Central memory CD8-positive, alpha-beta T cell (primary cell): Measurements from ENCODE around the gene DMRT1.

Experiments used
- ATAC-seq: fragments of 150-1000 bp; cut with Tn5 transposase; replicated peaks from 2 replicates; pipeline ENCODE4 v1.10.0; 2022; ENCODE audit warnings: mild to moderate bottlenecking, moderate FRiP score, moderate number of reproducible peaks; ENCODE audit not compliant: poor library complexity, severe bottlenecking; ENCODE audit errors: extremely low read depth
- DNase-seq, 2 donors: peaks; one replicate each; pipeline ENCODE4 v3.0.0; 2021; ENCODE audit warnings: low spot score in 2 of 2
- H3K27ac Mint-ChIP-seq: one replicate; pipeline ENCODE4 v1.8.0; 2022; ENCODE audit warnings: low read depth, mild to moderate bottlenecking, moderate library complexity, mixed read lengths
- H3K27me3 Mint-ChIP-seq: one replicate; pipeline ENCODE4 v1.8.0; 2022; ENCODE audit warnings: mixed read lengths
- H3K36me3 Mint-ChIP-seq: one replicate; pipeline ENCODE4 v1.8.0; 2022; ENCODE audit warnings: mild to moderate bottlenecking, moderate library complexity, mixed read lengths; ENCODE audit not compliant: insufficient read depth
- H3K4me1 Mint-ChIP-seq: one replicate; pipeline ENCODE4 v1.8.0; 2022; ENCODE audit warnings: mixed read lengths
- H3K4me3 Mint-ChIP-seq: one replicate; pipeline ENCODE4 v1.8.0; 2022; ENCODE audit warnings: mild to moderate bottlenecking, moderate library complexity, mixed read lengths
- H3K9me3 Mint-ChIP-seq: one replicate; pipeline ENCODE4 v1.8.0; 2022; ENCODE audit warnings: mixed read lengths

Gene DMRT1

DNA sequence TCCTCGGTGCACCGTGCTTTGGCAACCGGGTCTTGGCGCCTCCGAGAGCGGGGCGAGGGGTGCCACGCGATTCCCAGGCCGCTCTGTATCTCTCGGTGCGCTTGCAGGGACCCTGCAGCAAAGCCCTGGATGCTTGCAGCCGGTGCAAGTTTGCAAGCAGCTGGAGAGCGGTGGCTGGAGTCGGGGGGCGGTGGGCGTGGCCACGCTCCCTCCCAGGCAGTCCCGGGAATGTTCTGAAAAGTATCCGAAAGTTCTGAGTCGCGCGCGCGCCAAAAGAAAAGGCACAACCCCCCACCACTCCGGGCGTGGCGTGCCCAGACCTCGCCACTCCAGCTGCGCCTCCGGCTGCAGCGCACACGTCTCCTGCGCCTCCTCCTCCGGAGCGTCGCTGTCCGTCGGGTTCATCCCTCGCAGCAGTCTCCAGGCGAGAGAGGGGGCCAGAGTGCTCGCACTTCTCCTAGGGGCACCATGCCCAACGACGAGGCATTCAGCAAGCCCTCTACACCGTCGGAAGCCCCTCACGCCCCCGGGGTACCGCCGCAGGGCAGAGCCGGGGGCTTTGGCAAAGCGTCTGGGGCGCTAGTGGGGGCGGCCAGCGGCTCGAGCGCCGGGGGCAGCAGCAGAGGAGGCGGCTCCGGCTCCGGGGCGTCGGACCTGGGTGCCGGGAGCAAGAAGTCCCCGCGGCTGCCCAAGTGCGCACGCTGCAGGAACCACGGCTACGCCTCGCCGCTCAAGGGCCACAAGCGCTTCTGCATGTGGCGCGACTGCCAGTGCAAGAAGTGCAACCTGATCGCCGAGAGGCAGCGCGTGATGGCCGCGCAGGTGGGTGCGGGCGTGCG lies at the start of gene DMRT1:
TSS of gene DMRT1 (plus strand) at position 327 of the 839 bp plus-strand sequence. CDS start at position 469, 142 bp downstream.
- no peak for ATAC-seq
- no peak within 1 kb of the TSS for H3K27ac Mint-ChIP-seq
- no peaks in the 10 kb centered on the region for H3K4me1 Mint-ChIP-seq
- peaks cover 56% of the 10 kb centered on the region for H3K27me3 Mint-ChIP-seq
- peaks cover 3% of the 10 kb centered on the region for H3K36me3 Mint-ChIP-seq
- DNase-seq: no peak
- no peak within 1 kb of the TSS for H3K4me3 Mint-ChIP-seq
- H3K9me3 Mint-ChIP-seq: no peaks in the 10 kb centered on the region

DNA sequence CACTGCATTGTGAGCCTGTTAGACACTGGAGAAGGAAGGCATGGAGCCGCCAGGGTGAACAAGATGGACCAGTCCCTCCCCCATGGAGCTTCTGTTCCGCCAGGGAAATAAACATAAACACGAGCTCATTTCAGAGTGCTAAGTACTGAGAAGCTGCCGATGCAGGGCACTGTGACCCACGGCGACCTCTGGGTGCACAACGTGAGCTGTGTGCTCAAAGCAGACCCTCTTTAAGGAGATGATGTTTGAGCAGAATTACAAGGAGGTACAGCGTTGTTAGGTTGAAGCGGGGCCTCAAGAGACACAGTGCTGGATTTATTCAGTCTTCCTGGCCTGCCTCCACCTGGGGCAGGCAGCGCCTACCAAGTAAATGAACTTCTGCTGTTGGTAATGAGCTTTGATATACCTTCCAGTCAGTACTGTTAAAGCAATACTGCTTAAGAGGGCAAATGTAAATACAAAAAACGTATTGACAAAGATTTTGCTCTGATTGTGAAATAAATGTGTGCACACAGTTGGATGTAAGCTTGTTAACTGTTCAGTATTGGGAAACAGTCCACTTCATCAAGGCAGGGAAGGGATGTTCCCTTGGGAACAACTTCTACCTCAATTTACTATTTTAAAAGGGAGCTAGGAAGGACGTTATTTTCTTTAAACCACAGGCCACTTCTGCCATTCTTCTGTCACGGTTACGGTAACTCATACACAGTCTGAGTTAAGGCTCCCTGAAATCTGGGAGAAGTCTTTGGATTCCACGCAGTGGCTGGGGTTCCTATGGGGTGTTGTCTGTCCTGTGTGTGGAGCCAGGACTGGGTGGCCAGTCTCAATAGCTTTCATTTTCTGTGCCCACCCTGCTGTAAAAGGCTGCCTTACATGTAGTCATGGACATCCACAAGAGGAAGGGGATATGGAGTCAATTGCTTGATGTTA lies 48.9 kb upstream of the DMRT1 start:
- H3K27me3 Mint-ChIP-seq: peaks cover 29% of the 10 kb centered on the region

DNA sequence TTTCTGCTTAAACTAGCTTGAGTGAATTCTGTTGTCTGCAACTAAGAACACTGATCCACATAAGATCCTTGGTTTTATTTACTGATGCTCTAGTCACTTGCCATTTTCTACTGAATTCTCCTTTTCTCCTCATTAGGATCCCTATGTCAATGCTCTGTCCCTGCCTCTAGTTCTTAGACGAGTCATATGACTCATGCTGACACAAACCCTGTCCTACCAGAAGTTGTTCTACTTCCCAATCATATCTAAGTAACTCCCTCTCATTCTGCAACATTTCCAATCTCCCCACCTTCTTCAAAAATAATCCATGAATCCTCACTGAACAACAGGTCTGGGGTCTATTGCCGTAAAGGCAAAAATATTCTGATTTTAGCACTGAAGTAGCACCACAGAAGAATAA lies 47.1 kb upstream of the DMRT1 start:
- DNase-seq (no peak), ATAC-seq (no peak)
- Mint-ChIP-seq H3K36me3 (no peaks in the 10 kb centered on the region), H3K27me3 (peaks cover 29% of the 10 kb centered on the region), H3K4me1 (no peaks in the 10 kb centered on the region), H3K4me3 (no peak overlapping the region), H3K27ac (no peak overlapping the region), H3K9me3 (no peaks in the 10 kb centered on the region)

More for the DNA sequence above, 48.9 kb upstream of the DMRT1 start:
- Mint-ChIP-seq H3K36me3 (no peaks in the 10 kb centered on the region), H3K4me1 (no peaks in the 10 kb centered on the region), H3K9me3 (no peaks in the 10 kb centered on the region), H3K27ac (no peak overlapping the region), H3K4me3 (no peak overlapping the region)
- DNase-seq: no peak
- no peak for ATAC-seq

GRCh38 chr9:795869-796268 lies 45.6 kb upstream of the DMRT1 start:
- H3K27me3 Mint-ChIP-seq: peaks cover 39% of the 10 kb centered on the region
- ATAC-seq (no peak), DNase-seq (no peak)
- no peaks in the 10 kb centered on the region for H3K4me1 Mint-ChIP-seq
- H3K27ac Mint-ChIP-seq: no peak overlapping the region
- H3K36me3 Mint-ChIP-seq: no peaks in the 10 kb centered on the region
- H3K9me3 Mint-ChIP-seq: no peaks in the 10 kb centered on the region
- no peak overlapping the region for H3K4me3 Mint-ChIP-seq

- H3K27ac Mint-ChIP-seq: no peak overlapping the region
- H3K4me1 Mint-ChIP-seq: no peaks in the 10 kb centered on the region
- H3K4me3 Mint-ChIP-seq: no peak overlapping the region
- H3K27me3 Mint-ChIP-seq: peaks cover 58% of the 10 kb centered on the region
- no peaks in the 10 kb centered on the region for H3K9me3 Mint-ChIP-seq
- no peak for ATAC-seq
- DNase-seq: no peak
- H3K36me3 Mint-ChIP-seq: peaks cover 2% of the 10 kb centered on the region
Measured at GRCh38 chr9:800591-801150, 40.8 kb upstream of the DMRT1 start.

GRCh38 chr9:801399-802071 lies 40.0 kb upstream of the DMRT1 start:
- no peak for DNase-seq

DNA sequence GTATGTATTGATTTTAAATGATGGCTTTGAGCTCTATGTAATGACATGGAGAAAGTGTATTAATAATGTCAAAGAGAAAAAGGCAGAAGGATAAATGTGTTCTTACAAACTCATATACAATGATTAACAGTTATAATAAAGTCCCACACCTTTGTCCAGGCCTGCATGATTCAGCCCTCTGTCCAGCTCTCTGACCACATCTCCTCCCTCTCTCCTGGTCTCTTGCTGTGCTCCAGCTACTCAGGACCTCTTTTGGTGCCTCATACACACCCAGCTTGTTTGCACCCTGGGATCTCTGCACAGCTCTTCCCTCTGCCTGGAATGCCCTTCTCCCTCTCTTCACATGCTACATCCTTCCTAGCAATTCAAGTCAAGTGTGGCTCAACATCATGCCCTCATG lies 37.5 kb upstream of the DMRT1 start:
- no peak for DNase-seq
- Mint-ChIP-seq H3K27ac (no peak overlapping the region), H3K36me3 (peaks cover 5% of the 10 kb centered on the region), H3K4me1 (no peaks in the 10 kb centered on the region), H3K4me3 (no peak overlapping the region), H3K9me3 (no peaks in the 10 kb centered on the region), H3K27me3 (peaks cover 62% of the 10 kb centered on the region)
- no peak for ATAC-seq

More at GRCh38 chr9:801399-802071, 40.0 kb upstream of the DMRT1 start:
- H3K36me3 Mint-ChIP-seq: peaks cover 2% of the 10 kb centered on the region
- peaks cover 52% of the 10 kb centered on the region for H3K27me3 Mint-ChIP-seq
- no peak overlapping the region for H3K4me3 Mint-ChIP-seq
- H3K4me1 Mint-ChIP-seq: no peaks in the 10 kb centered on the region
- no peak for ATAC-seq
- H3K9me3 Mint-ChIP-seq: no peaks in the 10 kb centered on the region
- no peak overlapping the region for H3K27ac Mint-ChIP-seq

DNA sequence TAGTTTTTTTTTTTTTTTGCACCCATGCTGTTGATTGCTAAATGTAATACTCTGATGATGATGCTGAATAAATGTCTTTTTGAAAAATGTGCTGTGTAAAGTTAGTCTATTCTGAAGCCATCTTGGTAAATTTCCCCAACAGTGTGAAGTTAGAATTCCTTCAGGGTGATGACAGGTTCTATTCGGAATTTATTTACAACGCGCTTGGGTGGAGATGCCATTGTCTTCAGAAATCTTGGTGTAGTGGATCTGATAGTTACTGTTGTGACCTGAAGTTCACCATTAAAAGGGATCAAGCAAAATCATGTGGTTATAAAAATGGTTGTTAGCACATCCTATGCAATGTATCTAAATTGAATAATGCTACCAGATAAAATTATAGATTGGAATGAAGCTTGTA lies 36.3 kb upstream of the DMRT1 start:
- Mint-ChIP-seq H3K4me1 (no peaks in the 10 kb centered on the region), H3K9me3 (no peaks in the 10 kb centered on the region), H3K36me3 (peaks cover 5% of the 10 kb centered on the region), H3K4me3 (no peak overlapping the region), H3K27me3 (peaks cover 60% of the 10 kb centered on the region), H3K27ac (no peak overlapping the region)
- DNase-seq (no peak), ATAC-seq (no peak)

- no peak for DNase-seq
Measured at GRCh38 chr9:806285-807156, 35.0 kb upstream of the DMRT1 start.

DNA sequence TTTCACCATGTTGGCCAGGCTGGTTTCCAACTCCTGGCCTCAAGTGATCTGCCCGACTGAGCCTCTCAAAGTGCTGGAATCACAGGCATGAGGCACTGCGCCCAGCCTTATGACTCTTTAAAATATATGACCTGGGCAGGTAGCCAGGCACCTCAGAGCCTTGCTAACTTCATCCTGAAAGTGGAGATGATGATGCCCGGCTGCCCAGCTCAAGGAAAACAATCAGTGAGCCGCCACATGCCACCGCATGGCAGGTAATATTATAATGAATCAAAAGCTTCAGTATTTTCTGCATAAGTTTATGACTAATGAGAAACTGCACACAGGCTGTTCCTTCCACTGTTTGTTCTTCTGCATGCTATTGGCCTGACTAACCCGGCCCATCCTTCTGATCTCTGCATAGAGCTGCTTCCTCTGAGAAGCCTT lies 30.4 kb upstream of the DMRT1 start:
- Mint-ChIP-seq H3K36me3 (peaks cover 2% of the 10 kb centered on the region), H3K9me3 (no peaks in the 10 kb centered on the region), H3K27ac (no peak overlapping the region), H3K27me3 (peaks cover 9% of the 10 kb centered on the region), H3K4me1 (no peaks in the 10 kb centered on the region), H3K4me3 (no peak overlapping the region)
- no peak for DNase-seq
- no peak for ATAC-seq

More at GRCh38 chr9:806285-807156, 35.0 kb upstream of the DMRT1 start:
- H3K9me3 Mint-ChIP-seq: no peaks in the 10 kb centered on the region
- H3K4me3 Mint-ChIP-seq: no peak overlapping the region
- H3K4me1 Mint-ChIP-seq: no peaks in the 10 kb centered on the region
- H3K27me3 Mint-ChIP-seq: peaks cover 46% of the 10 kb centered on the region
- peaks cover 5% of the 10 kb centered on the region for H3K36me3 Mint-ChIP-seq
- no peak overlapping the region for H3K27ac Mint-ChIP-seq
- ATAC-seq: no peak

GRCh38 chr9:818958-819357 lies 22.5 kb upstream of the DMRT1 start:
- Mint-ChIP-seq H3K27ac (no peak overlapping the region), H3K9me3 (no peaks in the 10 kb centered on the region), H3K4me1 (peaks cover 7% of the 10 kb centered on the region), H3K27me3 (peaks cover 7% of the 10 kb centered on the region), H3K4me3 (no peak overlapping the region), H3K36me3 (no peaks in the 10 kb centered on the region)
- ATAC-seq: no peak
- no peak for DNase-seq
